ENCODE data around the gene FCGR1A.
"Not testable (repeated sequence)": the region's sequence is repeated elsewhere in the genome, so short reads cannot be mapped to it uniquely, and the experiment has no call there.

DNA sequence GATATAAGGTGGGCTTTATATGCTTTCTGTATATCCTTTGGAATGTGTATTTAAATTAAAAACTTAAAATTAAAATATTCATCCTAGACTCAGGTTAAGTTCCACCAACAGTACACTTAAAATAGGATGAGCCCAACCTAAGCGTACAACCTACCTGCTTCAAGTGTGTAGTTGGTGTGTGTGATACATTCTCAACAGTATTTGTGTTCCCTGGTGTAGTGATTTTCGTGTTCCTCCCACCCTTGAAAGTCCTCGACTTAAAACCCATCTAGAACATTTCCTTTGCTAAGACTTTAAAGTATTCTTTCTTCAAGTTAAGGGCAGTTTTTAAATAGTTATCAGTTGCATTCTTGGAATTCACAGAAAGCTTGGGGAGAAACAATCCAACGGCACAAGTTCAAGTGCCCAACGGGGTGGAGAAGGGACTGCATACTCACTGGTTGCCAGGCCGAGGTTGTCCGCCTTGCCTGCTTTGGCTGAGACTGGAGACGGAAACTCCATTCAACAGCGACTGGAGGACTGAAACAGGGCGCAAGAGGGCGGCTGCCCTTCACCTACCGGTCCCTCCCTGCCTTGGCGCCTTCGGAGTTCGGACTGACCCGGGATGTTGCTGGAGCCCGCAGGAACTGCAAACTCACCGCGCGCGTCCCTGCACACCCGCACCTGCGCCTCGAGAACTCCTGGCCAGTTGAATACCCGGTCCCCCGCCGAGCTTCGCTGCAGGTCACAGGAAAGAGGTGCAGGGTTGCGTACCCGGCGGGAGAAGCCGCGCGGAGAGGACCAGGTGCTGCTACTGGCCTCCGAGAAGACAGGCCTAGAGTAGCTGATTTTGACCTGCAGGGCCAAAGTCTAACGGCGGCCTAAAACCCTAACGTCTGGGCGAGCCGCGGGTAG, 35.8 kb upstream of the FCGR1A start:
- TF ChIP-seq, protein P1, sequence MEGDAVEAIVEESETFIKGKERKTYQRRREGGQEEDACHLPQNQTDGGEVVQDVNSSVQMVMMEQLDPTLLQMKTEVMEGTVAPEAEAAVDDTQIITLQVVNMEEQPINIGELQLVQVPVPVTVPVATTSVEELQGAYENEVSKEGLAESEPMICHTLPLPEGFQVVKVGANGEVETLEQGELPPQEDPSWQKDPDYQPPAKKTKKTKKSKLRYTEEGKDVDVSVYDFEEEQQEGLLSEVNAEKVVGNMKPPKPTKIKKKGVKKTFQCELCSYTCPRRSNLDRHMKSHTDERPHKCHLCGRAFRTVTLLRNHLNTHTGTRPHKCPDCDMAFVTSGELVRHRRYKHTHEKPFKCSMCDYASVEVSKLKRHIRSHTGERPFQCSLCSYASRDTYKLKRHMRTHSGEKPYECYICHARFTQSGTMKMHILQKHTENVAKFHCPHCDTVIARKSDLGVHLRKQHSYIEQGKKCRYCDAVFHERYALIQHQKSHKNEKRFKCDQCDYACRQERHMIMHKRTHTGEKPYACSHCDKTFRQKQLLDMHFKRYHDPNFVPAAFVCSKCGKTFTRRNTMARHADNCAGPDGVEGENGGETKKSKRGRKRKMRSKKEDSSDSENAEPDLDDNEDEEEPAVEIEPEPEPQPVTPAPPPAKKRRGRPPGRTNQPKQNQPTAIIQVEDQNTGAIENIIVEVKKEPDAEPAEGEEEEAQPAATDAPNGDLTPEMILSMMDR (IDR thresholded peaks at IDR 0.05), result not testable (repeated sequence)
- peak; percentile 68 for TF ChIP-seq EZH2 (IDR thresholded peaks at IDR 0.05)
